IPS-18a (cell line): ENCODE measurements around the gene EFCAB7.

Source experiments
- H3K27ac ChIP-seq: one replicate; pipeline ENCODE4 v1.5.1; 2013; ENCODE audit warnings: low read length
- H3K27me3 ChIP-seq: one replicate; pipeline ENCODE4 v1.6.1; 2013; ENCODE audit warnings: mild to moderate bottlenecking, low read length; ENCODE audit not compliant: control insufficient read depth, insufficient read depth
- H3K36me3 ChIP-seq: one replicate; pipeline ENCODE4 v1.6.1; 2013; ENCODE audit warnings: low read depth, low read length; ENCODE audit not compliant: control insufficient read depth
- H3K4me1 ChIP-seq: one replicate; pipeline ENCODE4 v1.6.1; 2013; ENCODE audit warnings: low read depth, low read length; ENCODE audit not compliant: control insufficient read depth
- H3K4me3 ChIP-seq: one replicate; pipeline ENCODE4 v1.5.1; 2013; ENCODE audit warnings: low read length
- H3K9ac ChIP-seq: one replicate; pipeline ENCODE4 v1.6.1; 2013; ENCODE audit warnings: mild to moderate bottlenecking, low read length, moderate library complexity
- H3K9me3 ChIP-seq: one replicate; pipeline ENCODE4 v1.6.1; 2013; ENCODE audit warnings: low read depth, low read length; ENCODE audit not compliant: control insufficient read depth

The EFCAB7 gene

DNA sequence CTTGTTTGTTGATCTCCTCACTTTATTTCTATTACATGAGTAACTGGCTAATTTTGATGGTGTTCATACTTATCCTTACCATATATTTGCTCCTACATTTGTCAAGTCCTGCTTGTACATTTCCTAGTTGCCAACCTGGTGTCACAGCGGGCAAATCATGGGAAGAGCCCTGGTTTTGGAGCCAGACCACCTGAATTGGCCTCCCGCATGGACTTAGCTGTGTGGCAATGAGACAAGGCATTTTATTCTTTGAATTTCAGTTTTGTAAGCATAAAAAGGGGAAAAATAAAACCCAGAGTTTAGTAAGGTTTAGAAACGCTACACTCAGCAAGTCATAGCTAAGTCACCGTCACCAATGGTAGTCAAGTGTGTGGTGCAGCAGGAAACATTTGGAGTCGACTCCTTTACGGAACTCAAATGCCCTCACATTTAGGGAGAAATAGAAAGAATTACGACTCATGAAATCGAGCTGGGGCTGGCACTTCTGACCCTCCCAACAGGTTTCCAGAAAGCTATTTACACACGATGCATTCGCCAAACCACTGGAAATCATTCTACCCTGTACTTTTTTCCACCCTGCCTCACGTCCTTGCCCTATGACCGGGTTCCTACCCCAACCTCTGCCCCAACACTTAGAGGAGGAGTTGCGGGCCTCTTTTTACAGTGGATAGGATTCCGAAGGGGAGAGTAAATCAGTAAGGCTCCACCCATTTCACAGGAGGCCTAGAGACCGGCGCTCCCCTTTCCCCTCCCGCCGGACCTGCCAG, 69.4 kb downstream of the EFCAB7 start:
- Histone ChIP-seq H3K4me3 (peak overlapping the region; percentile 92), H3K27me3 (peaks cover 12% of the 10 kb centered on the region), H3K27ac (no peak overlapping the region), H3K36me3 (no peaks in the 10 kb centered on the region), H3K4me1 (peaks cover 5% of the 10 kb centered on the region), H3K9ac (peak overlapping the region; percentile 56), H3K9me3 (no peaks in the 10 kb centered on the region)

DNA sequence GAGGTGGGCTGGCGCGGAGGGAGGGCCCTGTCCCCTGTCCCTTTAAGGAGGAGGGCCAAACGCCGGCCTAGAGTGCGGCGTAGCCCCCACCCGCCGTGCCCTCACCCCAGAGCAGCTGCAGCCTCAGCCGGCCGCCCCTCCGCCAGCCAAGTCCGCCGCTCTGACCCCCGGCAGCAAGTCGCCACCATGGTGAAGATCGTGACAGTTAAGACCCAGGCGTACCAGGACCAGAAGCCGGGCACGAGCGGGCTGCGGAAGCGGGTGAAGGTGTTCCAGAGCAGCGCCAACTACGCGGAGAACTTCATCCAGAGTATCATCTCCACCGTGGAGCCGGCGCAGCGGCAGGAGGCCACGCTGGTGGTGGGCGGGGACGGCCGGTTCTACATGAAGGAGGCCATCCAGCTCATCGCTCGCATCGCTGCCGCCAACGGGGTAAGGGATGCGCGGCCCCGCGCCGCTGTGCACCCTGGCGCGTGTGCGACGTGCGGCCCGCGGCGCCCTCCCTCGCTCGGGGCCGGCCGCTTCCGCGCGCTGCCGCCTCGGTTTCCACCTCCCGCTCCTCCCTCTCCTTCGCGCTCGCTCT, 70.1 kb downstream of the EFCAB7 start, which contains the start of gene PGM1:
Gene PGM1, plus strand, starts transcription at position 109 of the 583 bp plus-strand sequence. Its CDS starts 78 bp downstream, at position 187.
- no peaks in the 10 kb centered on the region for H3K9me3 ChIP-seq
- H3K9ac ChIP-seq = peak within 1 kb of the TSS; percentile 56
- peaks cover 5% of the 10 kb centered on the region for H3K4me1 ChIP-seq
- peak within 1 kb of the TSS; percentile 92 for H3K4me3 ChIP-seq
- H3K27me3 ChIP-seq = peaks cover 12% of the 10 kb centered on the region
- no peaks in the 10 kb centered on the region for H3K36me3 ChIP-seq
- no peak within 1 kb of the TSS for H3K27ac ChIP-seq

DNA sequence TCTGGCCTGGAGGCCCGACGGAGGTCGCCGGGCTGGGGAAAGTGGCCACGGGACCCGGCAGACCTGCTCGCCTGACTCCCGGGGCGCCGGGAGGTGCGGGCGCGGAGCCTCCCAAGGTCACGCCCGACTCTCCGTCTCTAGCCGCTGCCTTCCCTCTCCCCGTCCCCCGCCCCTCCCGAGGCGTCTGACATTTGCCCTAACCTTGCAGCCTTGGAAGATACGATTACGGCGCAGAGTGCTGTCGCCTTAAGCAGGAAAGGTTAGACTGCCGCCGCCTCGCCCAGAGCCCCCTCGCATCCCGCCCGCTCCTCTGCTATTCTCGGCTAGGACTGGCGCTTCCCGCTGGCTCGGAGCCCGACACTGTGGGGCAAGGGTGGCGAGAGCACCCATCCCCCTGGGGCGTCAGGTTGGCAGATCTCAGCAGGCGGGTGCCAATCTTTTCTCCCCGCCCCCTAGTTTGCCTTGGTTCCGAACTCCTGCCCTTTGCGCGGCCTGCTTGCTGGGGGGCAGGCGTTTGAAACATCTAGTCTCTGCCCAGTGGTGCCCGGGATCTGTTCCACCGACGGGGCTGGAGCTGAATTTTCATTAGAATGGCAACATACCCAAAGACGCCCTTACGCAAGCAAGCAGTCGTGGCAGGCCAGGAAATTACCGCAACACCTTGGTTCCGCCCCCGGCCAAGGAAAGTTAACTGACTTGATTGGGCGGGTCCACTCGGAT, 70.7 kb downstream of the EFCAB7 start:
- peaks cover 12% of the 10 kb centered on the region for H3K27me3 ChIP-seq
- peak overlapping the region; percentile 56 for H3K9ac ChIP-seq
- H3K4me3 ChIP-seq = peak overlapping the region; percentile 92
- H3K36me3 ChIP-seq = no peaks in the 10 kb centered on the region
- H3K9me3 ChIP-seq = no peaks in the 10 kb centered on the region
- no peak overlapping the region for H3K27ac ChIP-seq
- peaks cover 5% of the 10 kb centered on the region for H3K4me1 ChIP-seq

DNA sequence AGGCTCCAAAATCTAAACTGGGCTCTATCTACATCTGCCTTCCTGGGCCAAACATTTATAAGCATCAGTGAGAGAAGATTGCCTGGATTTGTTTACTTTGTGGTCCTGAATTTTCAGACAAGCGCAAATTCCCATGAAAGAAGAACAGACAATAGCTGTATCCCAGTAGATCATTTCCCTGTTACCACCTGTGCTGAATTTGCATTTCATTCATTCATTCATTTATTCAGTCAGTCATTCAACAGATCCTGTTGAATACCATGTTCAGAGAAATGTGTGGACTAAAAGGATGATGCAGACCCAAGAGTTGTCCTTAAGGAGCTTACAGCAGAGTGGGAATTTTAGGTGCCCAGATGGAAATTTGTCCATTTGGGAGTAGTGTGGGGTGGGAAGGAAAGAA, 72.1 kb downstream of the EFCAB7 start:
- H3K36me3 ChIP-seq = no peaks in the 10 kb centered on the region
- H3K4me1 ChIP-seq = peaks cover 5% of the 10 kb centered on the region
- no peak overlapping the region for H3K4me3 ChIP-seq
- H3K9me3 ChIP-seq = no peaks in the 10 kb centered on the region
- H3K9ac ChIP-seq = no peak overlapping the region
- peaks cover 12% of the 10 kb centered on the region for H3K27me3 ChIP-seq
- H3K27ac ChIP-seq = no peak overlapping the region

DNA sequence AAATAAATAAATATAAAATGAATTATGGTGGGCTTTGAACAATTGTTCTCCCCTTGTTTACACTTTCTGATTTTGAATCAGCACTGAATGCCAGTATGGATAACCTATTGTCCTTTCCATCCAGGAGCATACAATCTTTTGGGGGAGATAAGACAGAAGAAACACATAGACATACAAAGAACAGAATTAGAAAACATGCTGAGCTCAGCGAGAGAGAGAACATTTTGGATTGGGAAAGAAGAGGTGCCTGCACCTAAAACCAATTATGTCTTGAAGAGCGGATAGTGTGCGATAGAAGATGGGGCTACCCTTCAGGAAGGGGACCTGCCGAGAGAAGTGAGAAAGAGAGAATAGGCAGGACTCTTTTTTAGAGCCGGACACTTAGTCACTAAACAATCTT, 76.5 kb downstream of the EFCAB7 start:
- Histone ChIP-seq H3K9ac (no peak overlapping the region), H3K27me3 (no peaks in the 10 kb centered on the region), H3K9me3 (no peaks in the 10 kb centered on the region), H3K36me3 (no peaks in the 10 kb centered on the region), H3K4me3 (no peak overlapping the region), H3K27ac (no peak overlapping the region), H3K4me1 (no peaks in the 10 kb centered on the region)

DNA sequence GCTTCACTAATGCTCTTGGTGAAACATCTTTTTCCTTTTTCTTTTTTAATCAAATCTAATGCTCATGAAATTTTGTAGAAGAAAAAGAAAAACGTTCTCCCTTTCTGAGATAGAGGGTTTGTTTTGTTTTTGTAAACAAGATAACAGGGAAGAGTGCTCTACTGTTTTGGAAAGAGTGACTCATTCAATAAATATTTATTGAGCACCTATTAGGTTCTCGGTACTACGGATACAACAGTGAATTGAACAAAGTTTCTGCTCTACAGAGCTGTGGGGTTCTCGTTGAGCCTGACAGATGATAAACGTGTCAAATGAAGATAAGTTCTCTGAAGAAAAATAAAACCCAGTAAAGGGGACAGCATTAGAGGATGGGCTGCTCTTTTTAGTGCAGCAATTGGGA, 76.9 kb downstream of the EFCAB7 start:
- Histone ChIP-seq H3K9me3 (no peaks in the 10 kb centered on the region), H3K27ac (no peak overlapping the region), H3K4me3 (no peak overlapping the region), H3K9ac (no peak overlapping the region), H3K36me3 (no peaks in the 10 kb centered on the region), H3K4me1 (no peaks in the 10 kb centered on the region), H3K27me3 (no peaks in the 10 kb centered on the region)

DNA sequence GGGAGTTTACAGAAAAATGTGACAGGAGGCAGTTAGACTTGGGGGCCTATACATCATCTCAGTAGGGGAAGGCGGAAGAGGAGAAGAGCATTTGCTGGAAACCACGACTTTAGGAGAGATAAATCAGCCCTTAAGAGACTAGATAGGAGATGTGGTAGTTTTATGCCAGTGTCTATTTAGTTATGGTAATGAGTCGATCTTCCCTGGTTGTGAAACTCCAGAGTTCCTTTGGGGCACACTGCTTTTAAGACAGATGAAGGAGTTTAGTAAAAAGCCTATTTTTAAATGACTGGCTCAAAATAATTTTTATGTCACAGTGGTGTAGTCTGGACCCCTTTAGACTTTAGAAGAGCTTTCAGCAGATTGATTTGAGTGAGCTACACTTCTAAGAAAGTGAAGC, 77.7 kb downstream of the EFCAB7 start:
- no peak overlapping the region for H3K27ac ChIP-seq
- no peaks in the 10 kb centered on the region for H3K9me3 ChIP-seq
- no peaks in the 10 kb centered on the region for H3K36me3 ChIP-seq
- no peaks in the 10 kb centered on the region for H3K27me3 ChIP-seq
- H3K4me3 ChIP-seq = no peak overlapping the region
- no peaks in the 10 kb centered on the region for H3K4me1 ChIP-seq
- H3K9ac ChIP-seq = no peak overlapping the region

DNA sequence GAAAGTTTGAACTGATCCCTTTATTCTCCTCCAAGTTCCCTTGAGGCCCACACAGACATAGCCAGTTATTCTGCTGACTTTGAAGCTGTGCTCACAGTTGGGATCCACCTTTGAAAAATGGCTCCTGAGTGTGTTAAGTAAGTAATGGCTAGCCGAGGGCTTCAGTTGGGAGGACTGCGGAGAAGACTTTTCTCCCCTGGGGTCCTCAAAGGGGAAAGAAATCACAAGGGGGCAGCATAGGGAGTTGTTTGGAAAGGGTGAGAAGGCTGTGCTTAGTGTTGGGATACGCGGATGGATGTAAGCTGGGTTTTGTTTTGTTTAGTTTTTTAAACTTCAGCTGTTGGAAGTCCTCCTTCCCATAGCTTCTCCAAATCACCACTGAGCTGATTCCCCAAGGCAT, 78.1 kb downstream of the EFCAB7 start:
- no peak overlapping the region for H3K4me3 ChIP-seq
- H3K9ac ChIP-seq = no peak overlapping the region
- no peaks in the 10 kb centered on the region for H3K36me3 ChIP-seq
- H3K9me3 ChIP-seq = no peaks in the 10 kb centered on the region
- no peaks in the 10 kb centered on the region for H3K4me1 ChIP-seq
- no peak overlapping the region for H3K27ac ChIP-seq
- no peaks in the 10 kb centered on the region for H3K27me3 ChIP-seq

DNA sequence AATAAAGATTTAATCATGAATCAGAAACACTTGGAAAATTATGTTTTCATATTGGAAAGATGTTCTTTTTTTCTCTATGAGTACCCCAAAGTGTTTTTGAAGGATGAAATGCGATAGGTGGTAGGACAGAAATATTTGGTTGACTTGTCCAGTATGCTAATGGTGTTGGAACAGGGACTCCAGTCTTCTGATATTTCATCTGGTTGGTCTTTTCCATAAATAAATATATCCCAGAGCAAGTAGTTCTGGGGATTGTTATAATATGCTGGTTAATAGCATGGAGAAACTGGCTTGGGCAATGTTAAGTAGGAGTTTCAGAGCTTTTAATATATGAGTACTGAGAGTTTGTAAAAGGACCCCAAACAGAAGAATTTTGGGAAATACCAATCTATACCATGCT, 78.6 kb downstream of the EFCAB7 start:
- Histone ChIP-seq H3K9ac (no peak overlapping the region), H3K36me3 (no peaks in the 10 kb centered on the region), H3K27me3 (no peaks in the 10 kb centered on the region), H3K4me3 (no peak overlapping the region), H3K27ac (no peak overlapping the region), H3K4me1 (no peaks in the 10 kb centered on the region), H3K9me3 (no peaks in the 10 kb centered on the region)

DNA sequence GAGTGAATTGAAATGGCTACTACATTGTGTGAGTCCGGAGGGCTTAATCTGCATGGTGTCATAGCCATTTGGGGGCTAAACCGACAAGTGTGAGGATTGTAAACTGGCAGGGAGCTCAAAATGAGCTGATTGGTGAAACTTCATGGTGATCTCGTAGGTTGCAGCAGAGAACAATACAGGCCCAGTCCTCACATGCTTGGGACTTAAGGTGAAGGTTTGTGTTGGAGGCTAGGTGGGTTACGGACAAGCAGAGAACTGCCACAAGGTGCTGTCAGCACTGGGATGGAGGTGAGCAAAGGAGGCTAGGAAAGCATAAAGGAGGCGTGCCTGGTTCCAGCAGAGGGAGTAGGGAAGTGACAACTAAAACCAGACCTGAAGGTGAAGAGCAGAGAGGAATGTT, 79.3 kb downstream of the EFCAB7 start:
- Histone ChIP-seq H3K27ac (no peak overlapping the region), H3K27me3 (no peaks in the 10 kb centered on the region), H3K9me3 (no peaks in the 10 kb centered on the region), H3K4me1 (no peaks in the 10 kb centered on the region), H3K4me3 (no peak overlapping the region), H3K9ac (no peak overlapping the region), H3K36me3 (no peaks in the 10 kb centered on the region)

DNA sequence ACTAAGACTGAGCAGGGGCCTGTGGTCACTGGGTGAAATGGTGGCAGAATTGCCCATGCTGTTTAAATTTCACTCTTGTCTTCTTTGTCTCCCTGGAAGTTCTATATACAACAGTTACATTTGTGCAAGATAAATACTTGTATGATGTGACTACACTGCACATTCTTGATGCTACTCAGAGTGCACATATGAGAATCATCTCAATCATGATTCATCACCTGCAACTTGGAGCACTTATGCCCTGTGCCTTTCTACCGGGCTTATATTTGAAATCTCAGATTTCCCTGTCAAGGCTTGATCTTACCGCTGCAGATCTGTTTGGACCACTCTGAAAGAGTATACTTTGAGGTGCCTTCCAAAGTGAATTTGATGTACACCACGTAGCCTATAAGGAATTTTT, 80.5 kb downstream of the EFCAB7 start:
- Histone ChIP-seq H3K27ac (no peak overlapping the region), H3K9ac (no peak overlapping the region), H3K27me3 (no peaks in the 10 kb centered on the region), H3K4me1 (no peaks in the 10 kb centered on the region), H3K4me3 (no peak overlapping the region), H3K9me3 (no peaks in the 10 kb centered on the region), H3K36me3 (no peaks in the 10 kb centered on the region)
